A549 (cell line): ENCODE results near the gene UBAC2.

Source experiments
- EP300 ChIP-seq, 2 experiments: fragments of >200 bp; sonication (Bioruptor Twin); formaldehyde crosslinking; IDR thresholded peaks; 2 replicates in 1 of 2; 3 replicates in 1 of 2; pipeline ENCODE4 v1.6.1; 2016 to 2017
- FOXS1 ChIP-seq: fragments of 250-450 bp; sonication (Bioruptor Pico); IDR thresholded peaks from 2 replicates; pipeline ENCODE4 v1.5.0; 2020; ENCODE audit warnings: mild to moderate bottlenecking, moderate library complexity
- POLR2A ChIP-seq: IDR thresholded peaks from 2 replicates; pipeline ENCODE4 v1.6.1; 2012; ENCODE audit warnings: mild to moderate bottlenecking, low read length
- TF ChIP-seq, protein P1 (sequence below): fragments of 250-450 bp; sonication (Bioruptor Pico); IDR thresholded peaks from 2 replicates; pipeline ENCODE4 v1.5.0; 2021; ENCODE audit warnings: mild to moderate bottlenecking, moderate library complexity, borderline replicate concordance
- TF ChIP-seq, protein P2 (sequence below): IDR thresholded peaks from 2 replicates; pipeline ENCODE4 v1.6.1; 2012
- TF ChIP-seq, protein P3 (sequence below): fragments of 150-350 bp; IDR thresholded peaks from 2 replicates; pipeline ENCODE4 v1.6.1; 2014; ENCODE audit warnings: low read depth, mild to moderate bottlenecking, low read length
- TF ChIP-seq, protein P4 (sequence below): IDR thresholded peaks from 2 replicates; pipeline ENCODE4 v1.6.1; 2012
- TF ChIP-seq, protein P5 (sequence below): fragments of >200 bp; sonication (Bioruptor Twin); formaldehyde crosslinking; IDR thresholded peaks from 3 replicates; pipeline ENCODE4 v1.5.1; 2016

DNA sequence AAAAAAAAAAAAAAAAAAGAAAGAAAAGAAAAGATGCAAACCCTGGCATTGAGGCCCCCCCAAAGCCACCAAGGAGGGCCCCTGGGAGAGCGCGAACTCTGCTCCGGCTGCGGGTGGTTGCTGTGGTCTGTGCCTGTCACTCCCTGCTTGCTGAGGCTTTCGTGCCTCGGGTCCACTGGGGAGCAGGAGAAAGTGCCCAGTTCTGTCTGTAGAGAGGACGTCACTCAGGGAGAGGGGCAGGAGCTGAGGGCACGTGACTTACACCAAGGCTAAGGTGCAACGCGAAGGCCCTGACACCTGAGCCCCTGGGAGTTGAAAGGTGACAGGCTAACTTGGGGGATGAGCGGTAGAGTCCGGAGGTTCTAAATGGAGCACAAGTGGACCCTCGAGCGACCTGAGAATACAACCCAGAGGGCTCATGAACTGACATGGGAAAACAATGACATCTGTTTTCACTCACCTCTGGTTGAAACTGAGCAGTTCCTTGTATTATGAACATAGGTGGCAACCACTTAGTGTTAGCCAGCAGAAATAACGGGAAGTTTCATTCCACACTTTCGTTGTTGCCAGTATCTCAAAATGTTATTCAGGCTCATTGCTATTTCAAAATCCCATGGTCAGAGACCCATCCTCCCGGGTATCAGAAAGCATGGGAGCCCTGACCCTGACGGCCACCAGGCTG lies 231.4 kb downstream of the UBAC2 start:
- TF ChIP-seq EP300 (IDR thresholded peaks at IDR 0.05) = no peak
- TF ChIP-seq, protein P1, sequence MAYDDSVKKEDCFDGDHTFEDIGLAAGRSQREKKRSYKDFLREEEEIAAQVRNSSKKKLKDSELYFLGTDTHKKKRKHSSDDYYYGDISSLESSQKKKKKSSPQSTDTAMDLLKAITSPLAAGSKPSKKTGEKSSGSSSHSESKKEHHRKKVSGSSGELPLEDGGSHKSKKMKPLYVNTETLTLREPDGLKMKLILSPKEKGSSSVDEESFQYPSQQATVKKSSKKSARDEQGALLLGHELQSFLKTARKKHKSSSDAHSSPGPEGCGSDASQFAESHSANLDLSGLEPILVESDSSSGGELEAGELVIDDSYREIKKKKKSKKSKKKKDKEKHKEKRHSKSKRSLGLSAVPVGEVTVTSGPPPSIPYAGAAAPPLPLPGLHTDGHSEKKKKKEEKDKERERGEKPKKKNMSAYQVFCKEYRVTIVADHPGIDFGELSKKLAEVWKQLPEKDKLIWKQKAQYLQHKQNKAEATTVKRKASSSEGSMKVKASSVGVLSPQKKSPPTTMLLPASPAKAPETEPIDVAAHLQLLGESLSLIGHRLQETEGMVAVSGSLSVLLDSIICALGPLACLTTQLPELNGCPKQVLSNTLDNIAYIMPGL (CRISPR knock-in tag) = no peak
- no peak for TF ChIP-seq FOXS1 (CRISPR knock-in tag)
- TF ChIP-seq, protein P2, sequence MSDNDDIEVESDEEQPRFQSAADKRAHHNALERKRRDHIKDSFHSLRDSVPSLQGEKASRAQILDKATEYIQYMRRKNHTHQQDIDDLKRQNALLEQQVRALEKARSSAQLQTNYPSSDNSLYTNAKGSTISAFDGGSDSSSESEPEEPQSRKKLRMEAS = no peak
- TF ChIP-seq, protein P3, sequence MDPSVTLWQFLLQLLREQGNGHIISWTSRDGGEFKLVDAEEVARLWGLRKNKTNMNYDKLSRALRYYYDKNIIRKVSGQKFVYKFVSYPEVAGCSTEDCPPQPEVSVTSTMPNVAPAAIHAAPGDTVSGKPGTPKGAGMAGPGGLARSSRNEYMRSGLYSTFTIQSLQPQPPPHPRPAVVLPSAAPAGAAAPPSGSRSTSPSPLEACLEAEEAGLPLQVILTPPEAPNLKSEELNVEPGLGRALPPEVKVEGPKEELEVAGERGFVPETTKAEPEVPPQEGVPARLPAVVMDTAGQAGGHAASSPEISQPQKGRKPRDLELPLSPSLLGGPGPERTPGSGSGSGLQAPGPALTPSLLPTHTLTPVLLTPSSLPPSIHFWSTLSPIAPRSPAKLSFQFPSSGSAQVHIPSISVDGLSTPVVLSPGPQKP = no peak
- TF ChIP-seq, protein P4, sequence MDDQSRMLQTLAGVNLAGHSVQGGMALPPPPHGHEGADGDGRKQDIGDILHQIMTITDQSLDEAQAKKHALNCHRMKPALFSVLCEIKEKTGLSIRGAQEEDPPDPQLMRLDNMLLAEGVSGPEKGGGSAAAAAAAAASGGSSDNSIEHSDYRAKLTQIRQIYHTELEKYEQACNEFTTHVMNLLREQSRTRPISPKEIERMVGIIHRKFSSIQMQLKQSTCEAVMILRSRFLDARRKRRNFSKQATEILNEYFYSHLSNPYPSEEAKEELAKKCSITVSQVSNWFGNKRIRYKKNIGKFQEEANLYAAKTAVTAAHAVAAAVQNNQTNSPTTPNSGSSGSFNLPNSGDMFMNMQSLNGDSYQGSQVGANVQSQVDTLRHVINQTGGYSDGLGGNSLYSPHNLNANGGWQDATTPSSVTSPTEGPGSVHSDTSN = no peak
- TF ChIP-seq POLR2A = no peak
- TF ChIP-seq, protein P5, sequence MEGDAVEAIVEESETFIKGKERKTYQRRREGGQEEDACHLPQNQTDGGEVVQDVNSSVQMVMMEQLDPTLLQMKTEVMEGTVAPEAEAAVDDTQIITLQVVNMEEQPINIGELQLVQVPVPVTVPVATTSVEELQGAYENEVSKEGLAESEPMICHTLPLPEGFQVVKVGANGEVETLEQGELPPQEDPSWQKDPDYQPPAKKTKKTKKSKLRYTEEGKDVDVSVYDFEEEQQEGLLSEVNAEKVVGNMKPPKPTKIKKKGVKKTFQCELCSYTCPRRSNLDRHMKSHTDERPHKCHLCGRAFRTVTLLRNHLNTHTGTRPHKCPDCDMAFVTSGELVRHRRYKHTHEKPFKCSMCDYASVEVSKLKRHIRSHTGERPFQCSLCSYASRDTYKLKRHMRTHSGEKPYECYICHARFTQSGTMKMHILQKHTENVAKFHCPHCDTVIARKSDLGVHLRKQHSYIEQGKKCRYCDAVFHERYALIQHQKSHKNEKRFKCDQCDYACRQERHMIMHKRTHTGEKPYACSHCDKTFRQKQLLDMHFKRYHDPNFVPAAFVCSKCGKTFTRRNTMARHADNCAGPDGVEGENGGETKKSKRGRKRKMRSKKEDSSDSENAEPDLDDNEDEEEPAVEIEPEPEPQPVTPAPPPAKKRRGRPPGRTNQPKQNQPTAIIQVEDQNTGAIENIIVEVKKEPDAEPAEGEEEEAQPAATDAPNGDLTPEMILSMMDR = no peak
